ENCODE measurements around the gene CENPU.
A peak's percentile ranks its signal among the peaks of the same experiment; 100 is the strongest.
"Not testable (repeated sequence)": the region's sequence is repeated elsewhere in the genome, so short reads cannot be mapped to it uniquely, and the experiment has no call there.

CENPU gene

GRCh38 chr4:184751585-184751956 is 17.7 kb upstream of the CENPU start:
- no peak for DNase-seq

GRCh38 chr4:184750926-184751584 is 17.2 kb upstream of the CENPU start:
- no peak for DNase-seq

GRCh38 chr4:184748251-184748652 is 14.4 kb upstream of the CENPU start:
- no peak for DNase-seq

- DNase-seq: no peak
These were observed 13.3 kb upstream of the CENPU start for GRCh38 chr4:184747034-184747830.

GRCh38 chr4:184745831-184746795 is 12.2 kb upstream of the CENPU start:
- DNase-seq: peak; percentile 11

- no peak for DNase-seq
These were observed 10.3 kb upstream of the CENPU start for GRCh38 chr4:184744236-184744635.

- no peak for DNase-seq
These were observed 9.8 kb upstream of the CENPU start for GRCh38 chr4:184743650-184744049.

- DNase-seq: not testable (repeated sequence)
These were observed 7.8 kb upstream of the CENPU start for GRCh38 chr4:184741651-184742050.

GRCh38 chr4:184740980-184741391 is 7.1 kb upstream of the CENPU start:
- DNase-seq: no peak

- DNase-seq: not testable (repeated sequence)
These were observed 5.7 kb upstream of the CENPU start for GRCh38 chr4:184739575-184739974.

- peak; percentile 10 for DNase-seq
These were observed 862 bp upstream of the CENPU start for GRCh38 chr4:184734758-184735157.

- peak; percentile 60 for DNase-seq
These were observed 1.8 kb downstream of the CENPU start for GRCh38 chr4:184732126-184732525.

GRCh38 chr4:184731056-184731455 is 2.8 kb downstream of the CENPU start:
- no peak for DNase-seq

GRCh38 chr4:184729946-184730345 is 4.0 kb downstream of the CENPU start:
- DNase-seq: no peak

GRCh38 chr4:184728858-184729257 is 5.0 kb downstream of the CENPU start:
- DNase-seq: no peak

- DNase-seq: no peak
These were observed 6.5 kb downstream of the CENPU start for GRCh38 chr4:184727430-184727829.

- DNase-seq: no peak
These were observed 11.1 kb downstream of the CENPU start for GRCh38 chr4:184722798-184723197.

GRCh38 chr4:184721254-184721653 is 12.6 kb downstream of the CENPU start:
- DNase-seq: no peak

GRCh38 chr4:184719407-184719806 is 14.5 kb downstream of the CENPU start:
- no peak for DNase-seq

GRCh38 chr4:184715526-184715925 is 18.4 kb downstream of the CENPU start:
- DNase-seq: no peak

- DNase-seq: no peak
These were observed 20.0 kb downstream of the CENPU start for GRCh38 chr4:184713887-184714286.

- DNase-seq: no peak
These were observed 21.6 kb downstream of the CENPU start for GRCh38 chr4:184712322-184712721.

- DNase-seq: no peak
These were observed 27.4 kb downstream of the CENPU start for GRCh38 chr4:184706453-184706852.
